A172 (cell line): ENCODE measurements around the gene PDE1C. TPM values are rescaled to one million over a fixed set of nuclear protein-coding genes. Genes with fewer than 3 reads are reported as not detected.
"Not testable (repeated sequence)": the region's sequence is repeated elsewhere in the genome, so short reads cannot be mapped to it uniquely, and the experiment has no call there.

Experiments used
- DNase-seq: peaks from one replicate; pipeline ENCODE4 v3.0.0-alpha.2; 2015; ENCODE audit warnings: low spot score
- total RNA-seq: library from RNA; depleted of rRNA; stranded (reverse); fragments of >200 nt; shearing (Covaris generic); gene quantifications from 2 replicates; pipeline ENCODE4 v1.2.3, GENCODE V29; 2014; rRNA removed

Gene PDE1C
- total RNA-seq = 133 and 140 TPM in 2 replicates

GRCh38 chr7:32070406-32071360 lies at the start of gene PDE1C:
Gene PDE1C, minus strand, starts transcription at chr7:32070407.
- no peak for DNase-seq

- DNase-seq = no peak
Observed at GRCh38 chr7:32119790-32120196, 49.6 kb upstream of the PDE1C start.

- no peak for DNase-seq
Observed at GRCh38 chr7:32117837-32118236, 47.6 kb upstream of the PDE1C start.

GRCh38 chr7:32116436-32116835 lies 46.2 kb upstream of the PDE1C start:
- peak; percentile 66 for DNase-seq

- peak; percentile 99 for DNase-seq
Observed at GRCh38 chr7:32115831-32116230, 45.6 kb upstream of the PDE1C start.

GRCh38 chr7:32108651-32109050 lies 38.4 kb upstream of the PDE1C start:
- peak; percentile 60 for DNase-seq

- no peak for DNase-seq
Observed at GRCh38 chr7:32104766-32105165, 34.6 kb upstream of the PDE1C start.

- DNase-seq = no peak
Observed at GRCh38 chr7:32103361-32103760, 33.2 kb upstream of the PDE1C start.

GRCh38 chr7:32102432-32102873 lies 32.2 kb upstream of the PDE1C start:
- DNase-seq = peak; percentile 67

GRCh38 chr7:32100407-32100907 lies 30.2 kb upstream of the PDE1C start:
- no peak for DNase-seq

GRCh38 chr7:32094516-32094915 lies 24.3 kb upstream of the PDE1C start:
- DNase-seq = no peak

- DNase-seq = peak; percentile 97
Observed at GRCh38 chr7:32093415-32094408, 23.5 kb upstream of the PDE1C start.

GRCh38 chr7:32092346-32092745 lies 22.1 kb upstream of the PDE1C start:
- DNase-seq = no peak

GRCh38 chr7:32091608-32092210 lies 21.5 kb upstream of the PDE1C start:
- no peak for DNase-seq

- DNase-seq = no peak
Observed at GRCh38 chr7:32089678-32090077, 19.5 kb upstream of the PDE1C start.

GRCh38 chr7:32089256-32089655 lies 19.0 kb upstream of the PDE1C start:
- DNase-seq = no peak

- DNase-seq = no peak
Observed at GRCh38 chr7:32088451-32088881, 18.3 kb upstream of the PDE1C start.

GRCh38 chr7:32079510-32079909 lies 9.3 kb upstream of the PDE1C start:
- DNase-seq = no peak

GRCh38 chr7:32078824-32079223 lies 8.6 kb upstream of the PDE1C start:
- no peak for DNase-seq

- DNase-seq = no peak
Observed at GRCh38 chr7:32077806-32078205, 7.6 kb upstream of the PDE1C start.

GRCh38 chr7:32076802-32077201 lies 6.6 kb upstream of the PDE1C start:
- DNase-seq = not testable (repeated sequence)
